ENCODE measurements around the gene SLC1A2. TPM values are rescaled to one million over a fixed set of nuclear protein-coding genes. Genes with fewer than 3 reads are reported as not detected.

SLC1A2 gene
- total RNA-seq, 1 donor from 2014 or later, result 1.9 TPM

DNA sequence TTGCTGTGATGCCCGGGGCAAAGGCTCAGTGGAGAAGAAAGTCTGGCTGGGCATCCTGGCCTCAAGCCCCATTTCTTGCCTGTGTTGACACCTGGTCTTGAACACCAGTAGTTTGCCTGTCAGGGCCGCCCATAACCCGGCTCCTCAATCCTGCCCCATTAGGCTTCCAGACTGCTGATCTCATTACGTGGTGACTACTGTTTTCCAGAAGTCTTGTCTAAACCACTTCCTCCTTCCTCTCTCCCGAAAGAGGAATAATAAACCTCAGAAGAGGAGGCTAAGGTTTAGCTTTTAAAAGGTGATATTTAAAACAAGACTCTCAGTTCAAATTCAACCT is 182.7 kb downstream of the SLC1A2 start:
- no peak for DNase-seq (ENCODE audit: low spot score in 2 of 2, unreplicated experiment in 2 of 2)
- peaks cover 2% of the 10 kb centered on the region for H3K36me3 Mint-ChIP-seq
- peaks cover 16% of the 10 kb centered on the region for H3K9me3 Mint-ChIP-seq
- TF ChIP-seq, protein P1, sequence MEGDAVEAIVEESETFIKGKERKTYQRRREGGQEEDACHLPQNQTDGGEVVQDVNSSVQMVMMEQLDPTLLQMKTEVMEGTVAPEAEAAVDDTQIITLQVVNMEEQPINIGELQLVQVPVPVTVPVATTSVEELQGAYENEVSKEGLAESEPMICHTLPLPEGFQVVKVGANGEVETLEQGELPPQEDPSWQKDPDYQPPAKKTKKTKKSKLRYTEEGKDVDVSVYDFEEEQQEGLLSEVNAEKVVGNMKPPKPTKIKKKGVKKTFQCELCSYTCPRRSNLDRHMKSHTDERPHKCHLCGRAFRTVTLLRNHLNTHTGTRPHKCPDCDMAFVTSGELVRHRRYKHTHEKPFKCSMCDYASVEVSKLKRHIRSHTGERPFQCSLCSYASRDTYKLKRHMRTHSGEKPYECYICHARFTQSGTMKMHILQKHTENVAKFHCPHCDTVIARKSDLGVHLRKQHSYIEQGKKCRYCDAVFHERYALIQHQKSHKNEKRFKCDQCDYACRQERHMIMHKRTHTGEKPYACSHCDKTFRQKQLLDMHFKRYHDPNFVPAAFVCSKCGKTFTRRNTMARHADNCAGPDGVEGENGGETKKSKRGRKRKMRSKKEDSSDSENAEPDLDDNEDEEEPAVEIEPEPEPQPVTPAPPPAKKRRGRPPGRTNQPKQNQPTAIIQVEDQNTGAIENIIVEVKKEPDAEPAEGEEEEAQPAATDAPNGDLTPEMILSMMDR (IDR thresholded peaks at IDR 0.05; ENCODE audit: unreplicated experiment), result no peak
- peaks cover 14% of the 10 kb centered on the region for H3K27me3 Mint-ChIP-seq (ENCODE audit: low read depth)
- no peak overlapping the region for H3K4me3 Mint-ChIP-seq
- no peak overlapping the region for H3K27ac Mint-ChIP-seq
- H3K4me1 Mint-ChIP-seq, result peaks cover 5% of the 10 kb centered on the region

DNA sequence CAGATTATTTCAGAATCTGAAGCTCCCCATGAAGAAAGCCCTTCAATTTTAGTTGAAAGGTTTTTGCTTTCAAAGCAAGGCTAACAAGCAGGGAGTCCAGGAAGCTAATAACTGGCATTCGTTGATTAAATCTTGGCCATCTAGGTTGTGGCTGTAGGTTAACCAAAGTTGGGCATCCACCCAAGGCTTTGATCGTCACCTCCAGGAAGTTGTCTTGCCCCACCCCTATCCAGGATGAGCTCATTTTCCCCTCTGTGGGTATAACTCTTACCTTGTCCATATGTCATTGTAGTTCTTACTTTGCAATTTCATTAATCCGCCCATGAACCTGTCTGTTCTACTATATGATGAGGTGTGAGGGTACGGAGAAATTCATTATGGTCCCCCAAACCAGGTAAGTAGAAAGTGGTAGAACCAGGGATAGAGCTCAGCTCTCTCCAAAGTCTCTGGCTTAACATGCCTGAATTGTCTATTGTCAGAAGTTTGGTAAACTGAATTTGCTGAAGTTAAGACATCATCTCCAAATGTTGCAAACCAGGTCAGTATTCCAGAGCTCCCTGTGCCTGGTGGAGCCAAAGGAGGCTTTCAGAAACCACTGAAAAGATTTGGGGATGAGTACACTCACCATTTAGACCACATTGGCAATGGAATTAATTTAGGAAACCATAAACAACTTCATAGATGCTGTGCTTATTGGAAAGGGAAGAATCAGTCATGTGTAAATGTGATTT is 183.3 kb downstream of the SLC1A2 start:
- Mint-ChIP-seq H3K27ac (no peak overlapping the region), H3K36me3 (peaks cover 2% of the 10 kb centered on the region), H3K27me3 (ENCODE audit: low read depth) (peaks cover 10% of the 10 kb centered on the region), H3K4me1 (peaks cover 5% of the 10 kb centered on the region), H3K4me3 (no peak overlapping the region), H3K9me3 (peaks cover 16% of the 10 kb centered on the region)
- no peak for DNase-seq (ENCODE audit: low spot score in 2 of 2, unreplicated experiment in 2 of 2)
- TF ChIP-seq, protein P1 (IDR thresholded peaks at IDR 0.05; ENCODE audit: unreplicated experiment), result no peak

DNA sequence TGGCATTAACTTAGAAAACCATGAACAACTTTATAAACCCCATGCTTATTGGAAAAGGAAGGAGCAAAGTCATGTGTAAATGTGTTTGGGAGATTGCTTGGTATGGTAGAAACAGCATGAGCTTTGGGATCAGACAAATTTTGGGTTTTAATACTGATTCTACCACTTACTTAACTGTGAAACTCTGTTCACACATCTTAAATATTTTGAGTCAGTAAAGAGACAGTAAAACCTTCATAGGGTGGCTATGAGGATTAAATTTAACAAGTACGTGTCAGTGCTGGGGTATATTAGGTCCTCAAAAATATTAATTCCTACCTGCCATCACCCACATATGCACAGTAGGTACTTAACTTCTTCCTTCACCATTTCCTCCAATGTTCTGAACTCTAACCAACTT is 183.9 kb downstream of the SLC1A2 start:
- Mint-ChIP-seq H3K4me1 (peaks cover 5% of the 10 kb centered on the region), H3K9me3 (peaks cover 16% of the 10 kb centered on the region), H3K4me3 (no peak overlapping the region), H3K36me3 (peaks cover 2% of the 10 kb centered on the region), H3K27ac (no peak overlapping the region), H3K27me3 (ENCODE audit: low read depth) (peaks cover 10% of the 10 kb centered on the region)
- no peak for DNase-seq (ENCODE audit: low spot score in 2 of 2, unreplicated experiment in 2 of 2)
- TF ChIP-seq, protein P1 (IDR thresholded peaks at IDR 0.05; ENCODE audit: unreplicated experiment), result no peak

DNA sequence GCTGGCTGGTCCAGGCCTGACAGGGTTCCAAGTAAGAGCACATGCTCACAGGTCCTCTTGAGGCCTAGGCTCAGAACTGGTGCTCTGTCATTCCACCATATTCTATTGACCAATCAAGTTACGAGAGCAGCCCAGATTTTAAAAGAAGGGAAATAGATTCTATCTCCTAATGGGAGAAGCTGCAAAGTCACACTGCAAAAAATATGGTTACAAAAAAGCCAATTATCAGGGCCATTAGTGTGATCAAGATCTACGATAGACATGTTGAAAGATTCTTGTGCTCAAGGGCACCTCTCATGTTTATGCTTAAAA is 184.2 kb downstream of the SLC1A2 start:
- Mint-ChIP-seq H3K9me3 (peaks cover 16% of the 10 kb centered on the region), H3K36me3 (peaks cover 2% of the 10 kb centered on the region), H3K27ac (no peak overlapping the region), H3K4me3 (no peak overlapping the region), H3K4me1 (peaks cover 5% of the 10 kb centered on the region), H3K27me3 (ENCODE audit: low read depth) (peaks cover 8% of the 10 kb centered on the region)
- TF ChIP-seq, protein P1 (IDR thresholded peaks at IDR 0.05; ENCODE audit: unreplicated experiment), result no peak
- no peak for DNase-seq (ENCODE audit: low spot score in 2 of 2, unreplicated experiment in 2 of 2)

DNA sequence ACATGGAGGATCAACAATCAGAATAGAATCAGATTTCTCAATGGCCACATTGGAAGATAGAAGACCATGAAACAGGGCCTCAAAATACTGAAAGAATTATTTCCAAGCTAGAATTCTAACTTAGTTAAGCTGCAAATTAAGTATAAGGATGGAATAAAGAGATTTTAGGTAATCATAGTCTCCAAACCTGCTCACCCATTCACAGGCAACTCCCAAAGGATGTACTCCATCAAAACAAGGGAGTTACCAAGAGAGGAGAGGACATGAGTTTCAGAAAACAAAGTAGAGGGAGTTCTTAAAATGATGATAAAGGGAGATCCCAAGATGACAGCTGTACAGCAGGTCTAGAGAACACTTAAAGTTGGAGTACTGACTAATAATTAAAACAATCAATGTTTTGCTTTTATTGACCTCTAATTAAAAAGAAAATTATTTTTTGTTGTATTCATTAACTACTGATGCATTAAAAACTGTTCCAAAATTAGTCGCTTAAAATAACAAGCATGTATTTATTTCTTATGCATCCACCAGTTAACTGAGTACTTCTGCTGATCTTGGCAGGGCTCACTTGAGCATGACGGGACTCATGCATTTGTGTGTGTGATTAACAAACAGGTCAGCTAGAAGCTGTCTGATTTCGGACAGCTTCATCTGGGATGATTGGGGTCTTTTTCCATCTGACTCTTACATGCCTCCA is 184.8 kb downstream of the SLC1A2 start:
- no peak for DNase-seq (ENCODE audit: low spot score in 2 of 2, unreplicated experiment in 2 of 2)
- TF ChIP-seq, protein P1 (IDR thresholded peaks at IDR 0.05; ENCODE audit: unreplicated experiment), result no peak
- no peak overlapping the region for H3K27ac Mint-ChIP-seq
- H3K27me3 Mint-ChIP-seq (ENCODE audit: low read depth), result peaks cover 5% of the 10 kb centered on the region
- no peak overlapping the region for H3K4me3 Mint-ChIP-seq
- peaks cover 16% of the 10 kb centered on the region for H3K9me3 Mint-ChIP-seq
- peaks cover 5% of the 10 kb centered on the region for H3K4me1 Mint-ChIP-seq
- H3K36me3 Mint-ChIP-seq, result peaks cover 2% of the 10 kb centered on the region

All from mesothelial cell of epicardium (in vitro differentiated cells).